Thoracic aorta (tissue), 2 donors: Measurements from ENCODE around the gene EIF4G3. TPM values are rescaled to one million over a fixed set of nuclear protein-coding genes. Genes with fewer than 3 reads are reported as not detected.

Experiments
- ATAC-seq: fragments of 150-250 bp; one replicate; pipeline ENCODE4 v1.8.0; 2017; ENCODE audit warnings: low read depth; ENCODE audit not compliant: insufficient number of reproducible peaks, low FRiP score
- DNase-seq: peaks from one replicate; pipeline ENCODE4 v3.0.0-alpha.2; 2020; ENCODE audit warnings: low spot score
- H3K27ac ChIP-seq, 2 donors: fragments of 200-600 bp; sonication (generic); 1 replicate in 1 of 2; 2 replicates in 1 of 2; pipeline ENCODE4 v1.5.1; 2016; ENCODE audit warnings: mild to moderate bottlenecking in 2 of 2, moderate library complexity in 2 of 2
- H3K27me3 ChIP-seq: fragments of 200-600 bp; sonication (generic); replicated peaks from 2 replicates; pipeline ENCODE4 v1.6.0; 2016; ENCODE audit warnings: mild to moderate bottlenecking; ENCODE audit not compliant: insufficient read depth
- H3K36me3 ChIP-seq: fragments of 200-600 bp; sonication (generic); one replicate; pipeline ENCODE4 v1.5.1; 2016
- H3K4me1 ChIP-seq, 2 donors: fragments of 200-600 bp; sonication (generic); 1 replicate in 1 of 2; 2 replicates in 1 of 2; pipeline versions ENCODE4 v1.5.1 to v1.6.0; 2016; ENCODE audit warnings: low read depth in 2 of 2, mild to moderate bottlenecking in 1 of 2; ENCODE audit not compliant: control insufficient read depth in 1 of 2
- H3K4me3 ChIP-seq: fragments of 200-600 bp; sonication (generic); 2 replicates; pipeline ENCODE4 v1.5.1; 2016; ENCODE audit warnings: mild to moderate bottlenecking
- H3K9me3 ChIP-seq: fragments of 200-600 bp; sonication (generic); 2 replicates; pipeline ENCODE4 v1.5.1; 2016
- total RNA-seq, 2 donors: library from RNA; depleted of rRNA; stranded (reverse); fragments of >200 nt; gene quantifications; one replicate each; pipeline versions ENCODE4 v1.1.0 to v1.2.3, GENCODE V29; 2016
- TF ChIP-seq, protein P1 (sequence below): fragments of 200-600 bp; sonication (generic); IDR thresholded peaks from one replicate; pipeline ENCODE4 v1.5.1; 2019; ENCODE audit warnings: antibody characterized with exemption

EIF4G3 gene
- total RNA-seq, 2 donors from 2014 or later = 43.1 to 54.0 TPM

DNA sequence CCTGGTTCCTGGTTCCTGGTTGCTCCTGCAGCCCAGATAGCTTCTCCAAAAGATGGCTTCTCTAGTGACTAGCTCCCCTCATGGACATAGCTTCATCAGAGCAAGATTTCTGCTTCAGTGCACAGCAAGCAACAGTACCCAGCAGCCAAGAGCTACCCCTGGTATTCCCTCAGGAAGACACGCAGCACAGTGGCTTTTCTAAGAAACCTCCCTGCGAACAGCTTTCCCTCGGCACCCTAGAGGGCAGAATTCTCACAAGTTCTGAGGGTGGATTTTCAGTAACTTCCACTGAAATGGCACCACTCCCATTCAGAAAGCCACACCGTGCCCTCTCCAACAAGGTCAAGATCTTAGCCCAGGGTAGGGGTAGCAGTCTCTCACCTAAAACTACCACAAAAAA lies 128.2 kb downstream of the EIF4G3 start:
- H3K4me3 ChIP-seq = no peak overlapping the region
- H3K9me3 ChIP-seq = no peaks in the 10 kb centered on the region
- peaks cover 0 to 8% of the 10 kb centered on the region in 2 donors for H3K4me1 ChIP-seq
- H3K27me3 ChIP-seq = no peaks in the 10 kb centered on the region
- no peaks in the 10 kb centered on the region for H3K36me3 ChIP-seq
- H3K27ac ChIP-seq = no peak overlapping the region
- DNase-seq = no peak
- TF ChIP-seq, protein P1, sequence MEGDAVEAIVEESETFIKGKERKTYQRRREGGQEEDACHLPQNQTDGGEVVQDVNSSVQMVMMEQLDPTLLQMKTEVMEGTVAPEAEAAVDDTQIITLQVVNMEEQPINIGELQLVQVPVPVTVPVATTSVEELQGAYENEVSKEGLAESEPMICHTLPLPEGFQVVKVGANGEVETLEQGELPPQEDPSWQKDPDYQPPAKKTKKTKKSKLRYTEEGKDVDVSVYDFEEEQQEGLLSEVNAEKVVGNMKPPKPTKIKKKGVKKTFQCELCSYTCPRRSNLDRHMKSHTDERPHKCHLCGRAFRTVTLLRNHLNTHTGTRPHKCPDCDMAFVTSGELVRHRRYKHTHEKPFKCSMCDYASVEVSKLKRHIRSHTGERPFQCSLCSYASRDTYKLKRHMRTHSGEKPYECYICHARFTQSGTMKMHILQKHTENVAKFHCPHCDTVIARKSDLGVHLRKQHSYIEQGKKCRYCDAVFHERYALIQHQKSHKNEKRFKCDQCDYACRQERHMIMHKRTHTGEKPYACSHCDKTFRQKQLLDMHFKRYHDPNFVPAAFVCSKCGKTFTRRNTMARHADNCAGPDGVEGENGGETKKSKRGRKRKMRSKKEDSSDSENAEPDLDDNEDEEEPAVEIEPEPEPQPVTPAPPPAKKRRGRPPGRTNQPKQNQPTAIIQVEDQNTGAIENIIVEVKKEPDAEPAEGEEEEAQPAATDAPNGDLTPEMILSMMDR = no peak
- ATAC-seq = no peak

DNA sequence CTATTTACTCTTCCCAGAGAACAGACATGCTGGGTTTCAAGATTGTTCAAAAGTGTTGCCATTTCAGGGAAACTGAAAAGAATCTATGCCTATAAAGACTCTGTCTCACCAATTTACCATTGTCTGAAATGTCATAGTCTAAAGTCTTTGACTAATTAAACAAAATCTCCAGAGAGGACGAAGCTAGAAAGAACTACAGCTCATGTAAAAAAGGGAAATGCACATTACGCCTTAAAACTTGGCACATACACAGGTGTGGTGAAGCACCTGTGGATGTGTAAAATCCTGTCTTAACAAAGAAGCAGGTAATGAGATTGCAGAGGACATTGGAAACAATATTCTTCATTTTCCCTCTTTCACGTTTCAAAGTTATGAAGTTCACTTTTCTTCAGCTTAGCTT lies 130.6 kb downstream of the EIF4G3 start:
- H3K4me1 ChIP-seq = peaks cover 0 to 8% of the 10 kb centered on the region in 2 donors
- H3K4me3 ChIP-seq = no peak overlapping the region
- DNase-seq (no peak), ATAC-seq (no peak)
- H3K9me3 ChIP-seq = no peaks in the 10 kb centered on the region
- H3K36me3 ChIP-seq = no peaks in the 10 kb centered on the region
- no peak overlapping the region for H3K27ac ChIP-seq
- TF ChIP-seq, protein P1 = no peak
- H3K27me3 ChIP-seq = no peaks in the 10 kb centered on the region

DNA sequence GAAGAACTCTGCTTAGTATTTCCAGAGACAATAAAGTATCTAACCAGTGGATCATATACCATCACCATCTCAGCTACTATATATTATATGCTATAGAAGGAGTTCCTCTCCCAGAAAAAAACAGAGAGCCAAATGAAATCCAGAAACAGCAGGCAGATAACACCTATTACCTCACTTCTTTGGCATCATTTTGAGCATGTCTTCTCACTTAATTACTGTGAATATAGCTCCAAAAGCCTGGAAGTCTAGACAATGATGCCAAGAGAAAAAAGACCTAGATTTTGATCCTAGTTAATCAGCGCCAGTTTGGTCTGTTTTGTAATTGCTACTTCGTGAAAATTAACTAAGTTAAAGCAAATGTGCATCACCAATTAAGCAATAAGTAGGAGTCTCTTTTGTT lies 131.3 kb downstream of the EIF4G3 start:
- Histone ChIP-seq H3K27me3 (no peaks in the 10 kb centered on the region), H3K4me3 (no peak overlapping the region), H3K27ac (no peak overlapping the region), H3K36me3 (no peaks in the 10 kb centered on the region), H3K4me1 (peaks cover 0 to 8% of the 10 kb centered on the region in 2 donors), H3K9me3 (no peaks in the 10 kb centered on the region)
- ATAC-seq (no peak), DNase-seq (no peak)
- TF ChIP-seq, protein P1 = no peak

DNA sequence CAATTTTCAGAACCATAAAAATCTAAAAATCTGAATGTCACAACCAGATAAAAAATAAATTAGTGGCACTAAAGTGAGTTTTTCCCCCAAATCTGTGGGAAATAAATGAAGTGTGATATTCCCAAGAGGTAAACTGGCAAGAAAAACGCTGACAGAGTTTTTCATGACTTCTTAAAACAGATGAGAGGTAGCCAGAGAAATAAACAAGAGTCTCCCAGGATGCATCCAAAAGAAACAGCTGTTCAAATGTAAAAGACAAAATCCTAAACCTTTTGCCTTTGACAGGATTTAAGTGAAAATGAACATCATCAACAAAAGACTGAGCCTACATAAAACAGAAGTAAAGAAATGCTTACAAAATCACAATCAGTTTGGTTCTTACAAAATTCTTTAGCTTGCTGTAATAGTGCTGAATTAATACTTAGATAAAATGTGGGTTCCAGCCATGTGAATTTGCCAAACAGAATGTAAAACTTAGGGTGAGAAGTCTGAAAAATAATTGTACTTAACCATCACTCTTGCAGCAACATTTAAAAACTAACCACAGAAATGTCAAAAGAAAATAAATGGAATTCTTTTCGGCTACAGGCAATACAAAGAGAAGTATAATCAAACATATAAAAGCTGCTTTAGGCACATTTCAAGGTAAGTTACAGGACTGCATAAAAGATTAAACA lies 133.6 kb downstream of the EIF4G3 start:
- DNase-seq (no peak), ATAC-seq (no peak)
- Histone ChIP-seq H3K27me3 (no peaks in the 10 kb centered on the region), H3K9me3 (no peaks in the 10 kb centered on the region), H3K4me1 (peaks cover 0 to 8% of the 10 kb centered on the region in 2 donors), H3K27ac (no peak overlapping the region), H3K4me3 (no peak overlapping the region), H3K36me3 (no peaks in the 10 kb centered on the region)
- TF ChIP-seq, protein P1 = no peak

DNA sequence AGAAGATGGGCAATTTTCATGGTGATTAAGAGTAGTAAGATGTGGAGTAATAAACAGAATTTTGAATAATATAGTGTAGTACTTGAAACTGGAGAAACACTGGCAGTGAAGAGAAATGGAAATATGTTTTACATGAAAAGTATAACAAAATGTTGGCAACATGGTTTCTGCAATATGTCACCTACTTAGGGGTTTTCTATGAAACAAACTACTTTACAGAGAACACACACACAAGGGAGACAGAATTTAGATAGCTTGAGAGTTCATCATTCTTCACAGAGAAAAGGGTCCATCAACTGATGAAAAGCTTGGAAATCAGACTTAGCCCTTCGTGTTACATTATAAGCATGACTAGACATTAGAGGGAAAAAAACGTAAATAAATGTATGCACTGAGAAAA lies 135.2 kb downstream of the EIF4G3 start:
- no peaks in the 10 kb centered on the region for H3K36me3 ChIP-seq
- no peak for ATAC-seq

More for the DNA sequence above, 135.2 kb downstream of the EIF4G3 start:
- Histone ChIP-seq H3K27me3 (no peaks in the 10 kb centered on the region), H3K9me3 (no peaks in the 10 kb centered on the region), H3K27ac (no peak overlapping the region), H3K4me1 (peaks cover 0 to 17% of the 10 kb centered on the region in 2 donors), H3K4me3 (no peak overlapping the region)
- TF ChIP-seq, protein P1 = no peak
- DNase-seq = no peak
